WTC11 (cell line): ENCODE measurements around the gene SH2D3C. TPM values are rescaled to one million over a fixed set of nuclear protein-coding genes. Genes with fewer than 3 reads are reported as not detected.

Experiments used
- ATAC-seq: fragments of 200-7000 bp; cut with Tn5 transposase; 2 replicates; pipeline ENCODE4 v1.10.0; 2021; ENCODE audit warnings: mild to moderate bottlenecking, moderate library complexity
- CTCF ChIA-PET: fragments of 300-600 bp; sonication (Branson Sonifier 250); formaldehyde crosslinking; loops from one replicate; lab custom pipeline; 2021; ENCODE audit warnings: antibody characterized with exemption; lab: Charles Lee
- POLR2A ChIA-PET: fragments of 350-600 bp; sonication (Branson Sonifier 250); formaldehyde crosslinking; loops from one replicate; lab custom pipeline; 2021; ENCODE audit warnings: antibody characterized with exemption; lab: Charles Lee
- DNase-seq: peaks from one replicate; pipeline ENCODE4 v3.0.0; 2021; ENCODE audit warnings: low spot score
- H3K27ac Mint-ChIP-seq: 2 replicates; pipeline ENCODE4 v1.8.0; 2021; ENCODE audit warnings: mixed read lengths
- H3K27me3 Mint-ChIP-seq: 2 replicates; pipeline ENCODE4 v1.8.0; 2021; ENCODE audit warnings: low read depth, mild to moderate bottlenecking, moderate library complexity, mixed read lengths
- H3K36me3 Mint-ChIP-seq: 2 replicates; pipeline ENCODE4 v1.8.0; 2021; ENCODE audit warnings: mixed read lengths
- H3K4me1 Mint-ChIP-seq: 2 replicates; pipeline ENCODE4 v1.8.0; 2022; ENCODE audit warnings: mixed read lengths
- H3K4me3 Mint-ChIP-seq: 2 replicates; pipeline ENCODE4 v1.8.0; 2021; ENCODE audit warnings: mild to moderate bottlenecking, moderate library complexity, mixed read lengths
- H3K9me3 Mint-ChIP-seq: 2 replicates; pipeline ENCODE4 v1.8.0; 2021; ENCODE audit warnings: mixed read lengths
- ATF1 ChIP-seq: sonication (generic); formaldehyde crosslinking; IDR thresholded peaks from 2 replicates; pipeline ENCODE4 v1.8.1; 2023; ENCODE audit warnings: mild to moderate bottlenecking, moderate library complexity, missing genetic modification reagents
- ATF2 ChIP-seq: sonication (generic); formaldehyde crosslinking; IDR thresholded peaks from 2 replicates; pipeline ENCODE4 v1.8.1; 2022; ENCODE audit warnings: low read depth, missing genetic modification reagents, borderline replicate concordance
- ATF3 ChIP-seq: sonication (generic); formaldehyde crosslinking; conservative IDR thresholded peaks from 2 replicates; pipeline ENCODE4 v1.8.1; 2022; ENCODE audit warnings: mild to moderate bottlenecking, missing genetic modification reagents
- CREB1 ChIP-seq: sonication (generic); formaldehyde crosslinking; IDR thresholded peaks from 2 replicates; pipeline ENCODE4 v1.8.0; 2023; ENCODE audit warnings: mild to moderate bottlenecking, missing genetic modification reagents
- CREM ChIP-seq: sonication (generic); formaldehyde crosslinking; IDR thresholded peaks from 2 replicates; pipeline ENCODE4 v1.8.1; 2022; ENCODE audit warnings: mild to moderate bottlenecking, missing genetic modification reagents, moderate library complexity
- E2F5 ChIP-seq: sonication (generic); formaldehyde crosslinking; IDR thresholded peaks from 2 replicates; pipeline ENCODE4 v1.8.1; 2022; ENCODE audit warnings: mild to moderate bottlenecking, moderate library complexity, missing genetic modification reagents
- FOXK1 ChIP-seq: sonication (generic); formaldehyde crosslinking; IDR thresholded peaks from 2 replicates; pipeline ENCODE4 v1.8.0; 2022; ENCODE audit warnings: mild to moderate bottlenecking, moderate library complexity, missing genetic modification reagents
- FOXP1 ChIP-seq: sonication (generic); formaldehyde crosslinking; IDR thresholded peaks from 2 replicates; pipeline ENCODE4 v1.8.0; 2022; ENCODE audit warnings: missing genetic modification reagents, mild to moderate bottlenecking, moderate library complexity, borderline replicate concordance
- GABPB1 ChIP-seq: sonication (generic); formaldehyde crosslinking; IDR thresholded peaks from 2 replicates; pipeline ENCODE4 v1.8.1; 2023; ENCODE audit warnings: mild to moderate bottlenecking, missing genetic modification reagents
- JUN ChIP-seq: sonication (generic); formaldehyde crosslinking; IDR thresholded peaks from 2 replicates; pipeline ENCODE4 v1.8.0; 2023; ENCODE audit warnings: mild to moderate bottlenecking, missing genetic modification reagents
- KAT7 ChIP-seq: sonication (generic); formaldehyde crosslinking; IDR thresholded peaks from 2 replicates; pipeline ENCODE4 v1.8.1; 2023; ENCODE audit warnings: missing genetic modification reagents, mild to moderate bottlenecking, borderline replicate concordance
- MXD4 ChIP-seq: fragments of 250-450 bp; sonication (Bioruptor Pico); IDR thresholded peaks from 2 replicates; pipeline ENCODE4 v1.8.0; 2021; ENCODE audit warnings: mild to moderate bottlenecking, moderate library complexity, borderline replicate concordance
- NFE2L1 ChIP-seq: sonication (generic); formaldehyde crosslinking; IDR thresholded peaks from 2 replicates; pipeline ENCODE4 v1.8.1; 2023; ENCODE audit warnings: missing genetic modification reagents
- NR1H2 ChIP-seq: sonication (generic); formaldehyde crosslinking; IDR thresholded peaks from 2 replicates; pipeline ENCODE4 v1.9.0; 2021; ENCODE audit warnings: mild to moderate bottlenecking, moderate library complexity, missing genetic modification reagents
- NR2C2 ChIP-seq: sonication (generic); formaldehyde crosslinking; IDR thresholded peaks from 2 replicates; pipeline ENCODE4 v1.8.0; 2022; ENCODE audit warnings: mild to moderate bottlenecking, missing genetic modification reagents
- PRRX2 ChIP-seq: fragments of 250-450 bp; sonication (Bioruptor Pico); IDR thresholded peaks from 2 replicates; pipeline ENCODE4 v1.8.0; 2021; ENCODE audit warnings: mild to moderate bottlenecking
- RELA ChIP-seq: sonication (generic); formaldehyde crosslinking; IDR thresholded peaks from 2 replicates; pipeline ENCODE4 v1.8.1; 2022; ENCODE audit warnings: missing genetic modification reagents, mild to moderate bottlenecking, borderline replicate concordance
- SMAD3 ChIP-seq: sonication (generic); formaldehyde crosslinking; IDR thresholded peaks from 2 replicates; pipeline ENCODE4 v1.8.0; 2022; ENCODE audit warnings: missing genetic modification reagents, mild to moderate bottlenecking, borderline replicate concordance
- ZNF121 ChIP-seq: sonication (generic); formaldehyde crosslinking; IDR thresholded peaks from 2 replicates; pipeline ENCODE4 v1.8.0; 2023; ENCODE audit warnings: missing genetic modification reagents
- ZNF138 ChIP-seq: sonication (generic); formaldehyde crosslinking; conservative IDR thresholded peaks from 2 replicates; pipeline ENCODE4 v1.8.1; 2022; ENCODE audit warnings: mild to moderate bottlenecking, moderate library complexity, missing genetic modification reagents
- ZNF232 ChIP-seq: sonication (generic); formaldehyde crosslinking; IDR thresholded peaks from 2 replicates; pipeline ENCODE4 v1.8.0; 2022; ENCODE audit warnings: mild to moderate bottlenecking, missing genetic modification reagents
- ZNF416 ChIP-seq: fragments of 250-450 bp; sonication (Bioruptor Pico); IDR thresholded peaks from 2 replicates; pipeline ENCODE4 v1.9.0; 2021; ENCODE audit warnings: mild to moderate bottlenecking, inconsistent platforms
- ZNF423 ChIP-seq: fragments of 250-450 bp; sonication (Bioruptor Pico); IDR thresholded peaks from 2 replicates; pipeline ENCODE4 v2.1.2; 2022; ENCODE audit warnings: mild to moderate bottlenecking, moderate library complexity
- total RNA-seq: library from RNA; stranded (reverse); gene quantifications from 3 replicates; pipeline ENCODE4 v1.2.3, GENCODE V29; 2021
- TF ChIP-seq, protein P1 (sequence below): sonication (generic); formaldehyde crosslinking; IDR thresholded peaks from 2 replicates; pipeline ENCODE4 v1.8.1; 2023; ENCODE audit warnings: mild to moderate bottlenecking, missing genetic modification reagents
- TF ChIP-seq, protein P2 (sequence below): sonication (generic); formaldehyde crosslinking; IDR thresholded peaks from 2 replicates; pipeline ENCODE4 v1.8.0; 2022; ENCODE audit warnings: mild to moderate bottlenecking, missing genetic modification reagents
- TF ChIP-seq, protein P3 (sequence below): sonication (generic); formaldehyde crosslinking; IDR thresholded peaks from 2 replicates; pipeline ENCODE4 v1.8.1; 2023; ENCODE audit warnings: mild to moderate bottlenecking, missing genetic modification reagents, borderline replicate concordance
- TF ChIP-seq, protein P4 (sequence below): sonication (generic); formaldehyde crosslinking; IDR thresholded peaks from 2 replicates; pipeline ENCODE4 v1.8.1; 2023; ENCODE audit warnings: mild to moderate bottlenecking, missing genetic modification reagents, moderate library complexity

The SH2D3C gene
- total RNA-seq, 1 experiment from 2014 or later, result 5.4 TPM

GRCh38 chr9:127715470-127716337, 62.8 kb downstream of the SH2D3C start, which contains the start of the genes PTRH1 and TTC16 (continued):
- TF ChIP-seq PRRX2 (CRISPR knock-in tag), result no peak
- TF ChIP-seq, protein P1, sequence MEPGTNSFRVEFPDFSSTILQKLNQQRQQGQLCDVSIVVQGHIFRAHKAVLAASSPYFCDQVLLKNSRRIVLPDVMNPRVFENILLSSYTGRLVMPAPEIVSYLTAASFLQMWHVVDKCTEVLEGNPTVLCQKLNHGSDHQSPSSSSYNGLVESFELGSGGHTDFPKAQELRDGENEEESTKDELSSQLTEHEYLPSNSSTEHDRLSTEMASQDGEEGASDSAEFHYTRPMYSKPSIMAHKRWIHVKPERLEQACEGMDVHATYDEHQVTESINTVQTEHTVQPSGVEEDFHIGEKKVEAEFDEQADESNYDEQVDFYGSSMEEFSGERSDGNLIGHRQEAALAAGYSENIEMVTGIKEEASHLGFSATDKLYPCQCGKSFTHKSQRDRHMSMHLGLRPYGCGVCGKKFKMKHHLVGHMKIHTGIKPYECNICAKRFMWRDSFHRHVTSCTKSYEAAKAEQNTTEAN (CRISPR knock-in tag), result no peak
- peak; percentile 83 for TF ChIP-seq FOXK1 (CRISPR knock-in tag)
- TF ChIP-seq GABPB1 (CRISPR knock-in tag), result no peak
- no peak for TF ChIP-seq E2F5 (CRISPR knock-in tag)
- TF ChIP-seq ZNF138 (CRISPR knock-in tag), result no peak
- TF ChIP-seq, protein P2, sequence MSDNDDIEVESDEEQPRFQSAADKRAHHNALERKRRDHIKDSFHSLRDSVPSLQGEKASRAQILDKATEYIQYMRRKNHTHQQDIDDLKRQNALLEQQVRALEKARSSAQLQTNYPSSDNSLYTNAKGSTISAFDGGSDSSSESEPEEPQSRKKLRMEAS (CRISPR knock-in tag), result peak; percentile 78
- TF ChIP-seq ATF2 (CRISPR knock-in tag), result no peak
- TF ChIP-seq ZNF423 (CRISPR knock-in tag), result no peak
- TF ChIP-seq KAT7 (CRISPR knock-in tag), result no peak
- TF ChIP-seq MXD4, result no peak
- TF ChIP-seq ATF1, result no peak
- TF ChIP-seq ZNF121, result no peak
- 0 out of 2 replicates have a peak, but pooled peaks have one; percentile 20 for TF ChIP-seq ZNF232 (CRISPR knock-in tag)
- no peak for TF ChIP-seq JUN (CRISPR knock-in tag)
- TF ChIP-seq ATF3 (CRISPR knock-in tag), result no peak
- TF ChIP-seq FOXP1, result no peak
- no peak for TF ChIP-seq CREB1 (CRISPR knock-in tag)

GRCh38 chr9:127714951-127715469, 63.5 kb downstream of the SH2D3C start:
- Mint-ChIP-seq H3K27ac (peak overlapping the region; percentile 91; the same call in 1 of the 2 replicates), H3K4me1 (peaks cover 22% of the 10 kb centered on the region), H3K9me3 (no peaks in the 10 kb centered on the region), H3K36me3 (no peaks in the 10 kb centered on the region), H3K4me3 (peak overlapping the region; percentile 97), H3K27me3 (no peaks in the 10 kb centered on the region)
- ChIA-PET CTCF (interaction anchor here (0.8 to 7.3 kb wide), 13 partner anchors 9 to 212 kb away, joined by 3 to 73 read pairs (median 4); partner anchors contain the start of genes CFAP157 and TOR2A), POLR2A (interaction anchor here (0.6 to 1.4 kb wide), 3 partner anchors 13 to 377 kb away, joined by 4 to 5 read pairs (median 4); no protein-coding TSS in a partner anchor)
- no peak for DNase-seq
- peak; percentile 5 for ATAC-seq
- TF ChIP-seq RELA (CRISPR knock-in tag), result 0 out of 2 replicates have a peak, but pooled peaks have one; percentile 27
- TF ChIP-seq NR1H2, result no peak
- TF ChIP-seq FOXP1, result no peak
- TF ChIP-seq, protein P3, sequence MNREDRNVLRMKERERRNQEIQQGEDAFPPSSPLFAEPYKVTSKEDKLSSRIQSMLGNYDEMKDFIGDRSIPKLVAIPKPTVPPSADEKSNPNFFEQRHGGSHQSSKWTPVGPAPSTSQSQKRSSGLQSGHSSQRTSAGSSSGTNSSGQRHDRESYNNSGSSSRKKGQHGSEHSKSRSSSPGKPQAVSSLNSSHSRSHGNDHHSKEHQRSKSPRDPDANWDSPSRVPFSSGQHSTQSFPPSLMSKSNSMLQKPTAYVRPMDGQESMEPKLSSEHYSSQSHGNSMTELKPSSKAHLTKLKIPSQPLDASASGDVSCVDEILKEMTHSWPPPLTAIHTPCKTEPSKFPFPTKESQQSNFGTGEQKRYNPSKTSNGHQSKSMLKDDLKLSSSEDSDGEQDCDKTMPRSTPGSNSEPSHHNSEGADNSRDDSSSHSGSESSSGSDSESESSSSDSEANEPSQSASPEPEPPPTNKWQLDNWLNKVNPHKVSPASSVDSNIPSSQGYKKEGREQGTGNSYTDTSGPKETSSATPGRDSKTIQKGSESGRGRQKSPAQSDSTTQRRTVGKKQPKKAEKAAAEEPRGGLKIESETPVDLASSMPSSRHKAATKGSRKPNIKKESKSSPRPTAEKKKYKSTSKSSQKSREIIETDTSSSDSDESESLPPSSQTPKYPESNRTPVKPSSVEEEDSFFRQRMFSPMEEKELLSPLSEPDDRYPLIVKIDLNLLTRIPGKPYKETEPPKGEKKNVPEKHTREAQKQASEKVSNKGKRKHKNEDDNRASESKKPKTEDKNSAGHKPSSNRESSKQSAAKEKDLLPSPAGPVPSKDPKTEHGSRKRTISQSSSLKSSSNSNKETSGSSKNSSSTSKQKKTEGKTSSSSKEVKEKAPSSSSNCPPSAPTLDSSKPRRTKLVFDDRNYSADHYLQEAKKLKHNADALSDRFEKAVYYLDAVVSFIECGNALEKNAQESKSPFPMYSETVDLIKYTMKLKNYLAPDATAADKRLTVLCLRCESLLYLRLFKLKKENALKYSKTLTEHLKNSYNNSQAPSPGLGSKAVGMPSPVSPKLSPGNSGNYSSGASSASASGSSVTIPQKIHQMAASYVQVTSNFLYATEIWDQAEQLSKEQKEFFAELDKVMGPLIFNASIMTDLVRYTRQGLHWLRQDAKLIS (CRISPR knock-in tag), result no peak
- 0 out of 2 replicates have a peak, but pooled peaks have one; percentile 49 for TF ChIP-seq SMAD3
- TF ChIP-seq, protein P4, sequence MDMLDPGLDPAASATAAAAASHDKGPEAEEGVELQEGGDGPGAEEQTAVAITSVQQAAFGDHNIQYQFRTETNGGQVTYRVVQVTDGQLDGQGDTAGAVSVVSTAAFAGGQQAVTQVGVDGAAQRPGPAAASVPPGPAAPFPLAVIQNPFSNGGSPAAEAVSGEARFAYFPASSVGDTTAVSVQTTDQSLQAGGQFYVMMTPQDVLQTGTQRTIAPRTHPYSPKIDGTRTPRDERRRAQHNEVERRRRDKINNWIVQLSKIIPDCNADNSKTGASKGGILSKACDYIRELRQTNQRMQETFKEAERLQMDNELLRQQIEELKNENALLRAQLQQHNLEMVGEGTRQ, result no peak
- TF ChIP-seq ZNF416 (CRISPR knock-in tag), result peak; percentile 85; the same call in 1 of the 2 replicates
- TF ChIP-seq NR2C2 (CRISPR knock-in tag), result no peak
- TF ChIP-seq CREM (CRISPR knock-in tag), result no peak
- TF ChIP-seq NFE2L1, result 0 out of 2 replicates have a peak, but pooled peaks have one; percentile 16
- TF ChIP-seq, protein P2 (CRISPR knock-in tag), result no peak
